Cerebellar nuclear complex (tissue), 1 donor: ENCODE results near the gene KLHL7.

Experiments
- DNase-seq, 2 experiments: peaks; one replicate each; lab custom pipeline; 2025; lab: John Stamatoyannopoulos, UW

The KLHL7 gene

DNA sequence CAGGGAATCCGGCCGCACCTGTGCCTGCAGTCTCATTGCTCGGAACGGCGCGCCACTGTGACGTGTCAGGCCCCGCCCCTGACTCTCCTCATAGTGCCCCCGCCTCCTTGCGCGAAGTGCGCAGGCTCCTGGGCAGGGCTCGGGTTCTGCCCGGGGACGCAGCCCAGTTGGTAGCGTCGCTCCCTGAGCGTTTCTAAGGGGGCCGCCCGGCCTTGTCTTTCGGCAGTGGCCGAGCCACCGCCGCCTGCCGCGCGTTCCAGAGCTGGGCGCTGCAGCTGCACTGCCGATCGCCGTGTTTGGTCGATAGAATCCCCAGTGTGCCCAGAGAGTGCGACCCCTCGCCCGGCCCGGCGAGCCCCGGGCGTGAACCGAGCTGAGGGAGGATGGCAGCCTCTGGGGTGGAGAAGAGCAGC, at the start of gene KLHL7:
KLHL7 (plus strand) TSS at position 142 of the 413 bp plus-strand sequence; CDS start at position 384, 242 bp downstream.
- DNase-seq = peak; percentile 24 to 80

DNA sequence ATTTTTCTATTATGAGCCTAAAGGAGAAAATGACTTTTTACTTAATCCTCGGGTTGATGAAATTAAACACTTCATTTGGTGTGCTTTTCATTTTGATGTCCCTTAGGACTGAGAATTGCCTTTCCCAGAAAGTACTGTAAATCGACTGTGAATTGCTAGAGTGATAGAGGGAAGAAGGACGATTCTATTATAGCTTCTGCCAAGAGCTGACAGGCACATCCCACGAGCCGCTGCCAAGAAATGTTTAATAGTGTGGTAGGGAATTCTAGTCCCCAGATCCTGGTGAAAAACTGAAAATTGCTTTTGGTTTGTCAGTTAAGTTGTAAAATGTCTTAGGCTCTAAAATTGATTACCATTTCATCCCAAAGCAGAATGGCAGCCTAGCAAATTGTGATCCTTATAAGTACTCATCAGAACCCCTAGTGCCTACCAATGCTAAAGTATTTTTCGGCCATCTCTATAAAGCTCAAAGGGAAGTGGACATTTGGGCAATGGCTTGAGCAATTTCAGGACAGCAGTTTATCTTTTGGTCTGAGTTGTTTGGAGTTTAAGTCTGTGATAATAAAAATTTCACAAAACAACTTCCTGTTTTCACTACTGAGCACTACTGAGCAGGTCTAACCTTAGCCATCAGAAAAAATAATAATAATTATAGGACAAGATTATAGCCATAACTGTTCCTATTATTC, 47.0 kb upstream of the KLHL7 start:
- no peak for DNase-seq

GRCh38 chr7:23061327-23061726, 44.3 kb upstream of the KLHL7 start:
- DNase-seq = no peak

GRCh38 chr7:23062452-23062851, 43.1 kb upstream of the KLHL7 start:
- DNase-seq = no peak

GRCh38 chr7:23065974-23066373, 39.6 kb upstream of the KLHL7 start:
- DNase-seq = no peak

GRCh38 chr7:23067271-23067670, 38.3 kb upstream of the KLHL7 start:
- DNase-seq = no peak

GRCh38 chr7:23072048-23072447, 33.5 kb upstream of the KLHL7 start:
- no peak for DNase-seq

- no peak for DNase-seq
Observed at GRCh38 chr7:23072922-23073321, 32.7 kb upstream of the KLHL7 start.

DNA sequence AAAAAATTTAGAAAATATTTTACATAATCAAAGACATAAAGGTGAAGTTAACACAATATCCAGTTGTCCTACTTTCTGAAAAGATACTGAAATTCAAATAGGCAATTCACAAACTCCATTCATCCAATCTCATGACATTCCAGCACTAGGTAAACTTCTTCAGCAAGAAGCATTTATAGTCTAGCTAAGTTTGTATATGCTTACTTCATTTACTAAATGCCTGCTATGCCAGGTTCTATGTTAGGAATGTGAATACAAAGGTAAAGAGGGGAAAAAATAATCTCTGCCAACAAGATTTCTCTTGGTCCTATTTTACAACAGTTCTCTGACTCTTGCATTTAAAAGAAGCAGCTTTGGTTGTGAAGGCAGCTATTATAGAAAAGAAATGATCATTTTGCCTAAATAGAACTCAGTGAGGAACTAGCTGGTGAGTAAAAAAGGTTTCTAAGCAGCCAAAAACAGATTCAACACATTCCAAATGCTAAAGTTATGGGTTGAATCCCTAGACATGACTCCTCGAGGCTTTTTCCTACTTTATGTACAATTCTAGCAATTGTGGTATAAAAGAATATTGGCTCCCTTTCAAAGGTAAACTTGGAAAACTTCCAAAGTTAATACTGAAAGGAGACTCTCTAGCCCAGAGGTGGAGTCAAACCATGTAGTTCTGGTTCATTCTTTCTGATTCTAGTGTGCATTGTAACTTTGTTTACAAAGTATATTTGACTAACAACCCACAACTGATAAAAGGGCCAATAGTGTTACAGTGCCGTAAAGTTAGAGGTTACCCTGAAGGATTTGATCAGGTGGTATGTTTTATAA, 30.9 kb upstream of the KLHL7 start:
- no peak for DNase-seq

- DNase-seq = no peak
Observed at GRCh38 chr7:23075571-23075970, 30.0 kb upstream of the KLHL7 start.

- DNase-seq = no peak
Observed at GRCh38 chr7:23076772-23077171, 28.8 kb upstream of the KLHL7 start.

- DNase-seq = no peak
Observed at GRCh38 chr7:23093111-23093510, 12.5 kb upstream of the KLHL7 start.

DNA sequence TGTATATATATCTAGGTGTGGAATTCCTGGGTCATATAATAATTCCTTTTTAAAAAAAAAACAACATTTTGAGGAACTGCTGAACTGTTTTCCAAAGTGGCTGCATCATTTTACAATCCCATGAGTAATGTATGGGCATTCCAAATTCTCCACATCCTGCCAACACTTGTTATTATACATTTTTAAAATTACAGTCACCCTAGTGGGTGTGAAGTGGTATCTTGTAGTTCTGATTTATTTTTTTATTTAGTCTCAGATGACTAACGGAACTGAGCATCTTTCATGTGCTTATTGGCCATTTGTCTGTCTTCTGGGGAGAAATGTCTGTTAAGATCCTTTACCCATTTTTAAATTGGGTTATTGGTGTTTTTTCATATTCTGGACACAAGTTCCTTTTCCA, 12.0 kb upstream of the KLHL7 start:
- no peak for DNase-seq

DNA sequence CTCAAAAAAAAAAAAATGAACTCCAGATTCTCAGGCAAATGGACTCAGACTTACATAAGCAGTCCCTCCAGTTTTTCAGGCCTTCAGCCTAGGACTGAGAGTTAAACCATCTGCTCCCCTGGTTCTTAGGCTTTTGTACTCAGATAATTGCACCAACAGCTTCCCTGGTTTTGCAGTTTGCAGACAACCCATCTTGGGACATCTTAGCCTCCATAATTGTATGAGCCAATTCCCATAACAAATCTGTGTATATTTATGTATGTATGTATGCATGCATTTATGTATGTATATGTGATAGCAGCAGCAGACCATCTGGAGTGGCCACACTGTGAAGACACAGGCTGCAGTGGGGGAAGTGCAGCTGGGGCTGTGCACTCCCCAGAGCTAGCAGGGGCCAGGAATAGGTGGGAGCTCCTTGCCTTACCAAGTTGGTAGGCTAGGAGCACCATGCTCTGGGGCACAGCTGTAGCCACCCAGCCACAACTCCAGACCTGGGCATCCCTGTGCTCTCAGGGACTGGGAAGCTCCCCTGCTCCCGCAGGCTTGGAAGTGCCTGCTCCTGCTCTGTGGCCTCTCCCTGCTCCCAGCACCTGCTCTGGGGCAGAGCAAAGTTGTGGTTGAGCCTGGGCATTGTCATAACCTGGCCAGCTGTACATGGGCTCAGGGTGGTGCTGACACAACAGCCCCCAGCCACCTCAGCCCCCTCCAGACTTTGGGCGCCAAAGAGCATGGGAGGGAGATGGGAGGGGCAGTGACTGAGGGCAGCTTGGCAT, 8.9 kb upstream of the KLHL7 start:
- no peak for DNase-seq

DNA sequence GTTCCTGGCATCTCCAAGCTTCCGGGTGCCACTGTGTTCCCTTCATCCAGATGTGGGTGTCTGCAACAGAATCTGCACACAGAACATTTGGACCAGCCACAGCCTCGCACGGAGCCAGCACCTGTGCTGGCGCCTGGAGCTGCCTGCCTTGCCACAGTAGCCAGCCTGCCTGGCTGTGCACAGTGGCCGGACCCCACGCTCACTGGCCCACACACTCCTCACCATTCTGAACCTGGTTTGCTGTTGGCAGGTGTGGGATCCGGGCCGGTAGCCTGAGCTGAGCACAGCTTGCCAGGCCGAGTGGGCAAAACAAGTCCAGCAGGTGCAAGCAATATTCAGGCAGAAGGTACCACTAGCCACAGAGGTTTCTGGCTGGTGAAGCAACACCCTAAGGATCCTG, 7.6 kb upstream of the KLHL7 start:
- DNase-seq = no peak

DNA sequence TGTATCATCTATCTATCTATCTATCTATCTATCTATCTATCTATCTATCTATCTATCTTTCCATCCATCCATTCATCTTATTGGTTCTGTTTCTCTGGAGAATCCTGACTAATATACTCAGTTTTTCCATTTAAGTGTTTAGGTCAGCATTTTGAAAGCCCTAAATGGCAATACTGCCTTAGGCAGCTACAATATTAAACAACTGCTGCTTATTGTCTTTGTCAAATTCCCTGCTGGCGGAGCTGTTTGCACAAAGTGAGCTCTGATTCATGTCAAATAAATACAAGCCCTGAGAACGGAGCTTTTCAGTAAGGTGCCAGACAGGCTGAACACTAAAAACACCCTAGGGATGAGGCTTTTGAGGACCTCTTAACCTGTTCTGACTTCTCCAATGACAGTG, 7.1 kb upstream of the KLHL7 start:
- DNase-seq = no peak

DNA sequence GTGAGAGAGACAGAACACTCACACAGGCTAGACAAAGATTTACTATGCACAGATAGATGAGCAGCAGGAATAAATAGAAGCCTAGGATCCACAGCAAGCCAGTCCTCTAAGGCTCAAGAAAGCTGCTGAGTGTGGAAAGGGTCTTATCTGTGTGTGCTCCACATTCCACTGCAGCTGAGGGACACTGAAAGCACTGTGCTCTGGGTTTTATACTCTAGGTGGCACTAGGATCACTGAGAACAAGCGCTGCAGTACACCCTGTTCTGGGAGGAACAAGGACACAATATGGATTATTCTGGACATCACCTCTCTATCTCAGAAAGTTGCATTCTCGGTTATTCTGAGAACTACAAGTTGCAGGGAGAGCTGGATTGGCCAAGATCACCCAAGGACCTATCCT, 4.9 kb upstream of the KLHL7 start:
- DNase-seq = no peak

DNA sequence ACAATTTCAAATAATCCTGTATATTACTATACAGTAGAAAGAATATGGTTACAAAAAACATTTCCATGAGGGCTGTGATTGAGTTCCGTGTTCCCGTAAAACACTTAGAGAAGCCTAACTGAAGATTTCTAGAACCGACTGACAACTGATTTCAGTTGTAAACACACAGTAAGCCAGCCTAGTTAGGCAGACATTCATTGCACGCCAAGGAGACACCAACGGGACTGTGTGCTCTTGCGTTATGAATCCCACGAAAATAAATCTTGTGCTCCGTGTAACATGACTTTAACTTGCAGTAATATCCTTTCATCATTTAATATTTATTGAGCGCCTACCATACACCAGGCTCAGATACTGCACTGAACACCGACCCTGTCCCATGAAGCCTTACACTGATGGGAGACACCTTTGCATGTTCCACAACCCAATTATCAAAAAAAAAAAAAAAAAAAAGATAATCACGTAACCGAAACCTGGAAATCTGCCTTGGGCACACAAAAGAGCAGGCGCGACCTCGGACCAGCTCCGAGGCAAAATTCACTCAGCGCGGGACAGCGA, 420 bp upstream of the KLHL7 start:
- no peak for DNase-seq

DNA sequence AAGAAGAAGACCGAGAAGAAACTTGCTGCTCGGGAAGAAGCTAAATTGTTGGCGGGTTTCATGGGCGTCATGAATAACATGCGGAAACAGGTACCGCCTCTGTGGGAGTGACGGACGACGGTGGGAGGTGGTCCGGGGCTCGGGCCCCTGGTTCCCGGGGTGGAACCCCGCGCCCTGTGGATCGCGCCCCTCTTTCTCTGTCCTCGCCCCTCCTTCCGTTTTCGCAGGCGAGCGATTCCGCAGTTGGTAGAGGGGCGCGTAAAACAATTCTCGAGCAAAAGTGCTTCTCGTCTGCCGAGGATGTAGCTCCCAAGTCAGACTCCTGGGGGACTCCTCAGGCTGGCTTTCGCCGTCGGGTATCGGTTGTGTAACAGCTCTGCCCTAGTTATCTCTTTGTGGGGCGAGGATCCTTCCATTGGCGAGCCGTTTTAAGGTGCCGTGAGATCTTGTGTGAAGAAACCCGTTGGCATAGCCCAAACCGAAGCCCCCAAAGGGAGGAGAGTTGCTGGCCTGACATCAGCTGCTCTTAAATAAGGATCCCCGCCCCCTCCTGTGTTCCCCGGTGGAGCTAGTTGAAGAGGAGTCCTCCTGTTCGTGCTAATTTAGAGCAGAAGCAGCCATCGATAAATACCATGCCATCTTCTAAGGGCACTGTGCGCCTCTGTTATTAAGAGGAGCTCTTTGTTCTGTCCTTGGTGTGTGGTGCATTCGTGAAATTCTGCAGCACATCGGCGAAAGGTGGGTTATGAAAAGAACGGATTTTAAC, 655 bp downstream of the KLHL7 start:
- no peak for DNase-seq

DNA sequence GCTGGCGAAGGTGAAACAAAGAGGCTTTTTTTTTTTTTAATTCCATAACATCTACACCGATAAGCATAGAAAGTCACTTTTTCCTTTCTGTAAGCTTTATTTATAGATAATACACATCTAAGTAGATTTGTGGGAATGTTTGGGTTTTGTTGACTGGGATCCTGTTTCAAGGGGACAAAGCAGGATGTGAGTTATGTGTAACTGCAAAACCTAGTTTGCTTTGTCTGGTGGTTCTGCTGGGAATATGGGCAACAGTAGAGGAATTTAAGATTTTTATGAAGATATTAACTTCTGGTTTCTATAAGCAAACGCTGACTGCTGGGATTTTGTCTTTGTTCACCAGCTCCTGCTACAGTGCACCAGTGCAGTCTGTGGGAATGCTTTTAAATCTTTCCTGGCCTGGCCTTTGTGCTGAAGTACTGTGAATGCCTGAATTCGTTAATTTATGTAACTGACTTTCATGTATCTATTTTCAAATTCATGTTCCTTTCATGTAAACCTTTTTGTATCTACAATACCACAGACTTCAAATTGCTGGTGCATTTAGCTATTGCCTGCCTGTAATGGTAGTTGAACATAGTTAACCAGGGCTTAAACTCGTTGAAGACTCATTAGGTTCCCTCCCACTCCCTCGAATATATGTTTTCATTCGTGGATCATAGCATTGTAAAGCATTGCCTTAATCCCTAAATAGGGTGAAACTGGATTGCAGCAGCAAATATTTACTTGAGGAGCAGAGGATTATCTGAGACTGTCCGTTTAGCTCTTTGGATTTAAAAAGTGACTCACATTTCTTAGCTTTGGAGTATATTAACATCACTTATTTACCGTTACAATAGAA, 1.5 kb downstream of the KLHL7 start:
- DNase-seq = no peak

GRCh38 chr7:23107781-23108180, 2.2 kb downstream of the KLHL7 start:
- no peak for DNase-seq
